Measurements from ENCODE around the gene PEX19.

The PEX19 gene

DNA sequence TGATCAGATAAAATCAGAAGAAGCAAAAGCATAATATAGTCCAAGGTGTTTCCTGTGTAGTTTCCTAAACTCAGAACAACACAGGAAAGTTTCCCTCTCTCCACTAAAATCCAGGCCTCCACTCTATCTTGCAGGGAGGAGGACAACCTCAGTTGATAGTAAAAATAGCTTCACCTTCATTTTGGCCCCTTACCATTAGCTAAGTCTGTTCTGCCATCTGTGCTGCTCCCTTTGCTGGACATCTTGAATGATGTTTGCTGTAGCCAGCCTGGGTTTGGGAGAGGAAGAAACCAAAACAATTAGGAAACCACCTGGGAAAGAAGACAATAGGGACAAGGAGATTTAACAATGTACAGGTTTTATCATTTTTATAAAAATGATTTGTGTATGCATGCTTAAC, 41.2 kb downstream of the PEX19 start:
- TF ChIP-seq, protein P1, sequence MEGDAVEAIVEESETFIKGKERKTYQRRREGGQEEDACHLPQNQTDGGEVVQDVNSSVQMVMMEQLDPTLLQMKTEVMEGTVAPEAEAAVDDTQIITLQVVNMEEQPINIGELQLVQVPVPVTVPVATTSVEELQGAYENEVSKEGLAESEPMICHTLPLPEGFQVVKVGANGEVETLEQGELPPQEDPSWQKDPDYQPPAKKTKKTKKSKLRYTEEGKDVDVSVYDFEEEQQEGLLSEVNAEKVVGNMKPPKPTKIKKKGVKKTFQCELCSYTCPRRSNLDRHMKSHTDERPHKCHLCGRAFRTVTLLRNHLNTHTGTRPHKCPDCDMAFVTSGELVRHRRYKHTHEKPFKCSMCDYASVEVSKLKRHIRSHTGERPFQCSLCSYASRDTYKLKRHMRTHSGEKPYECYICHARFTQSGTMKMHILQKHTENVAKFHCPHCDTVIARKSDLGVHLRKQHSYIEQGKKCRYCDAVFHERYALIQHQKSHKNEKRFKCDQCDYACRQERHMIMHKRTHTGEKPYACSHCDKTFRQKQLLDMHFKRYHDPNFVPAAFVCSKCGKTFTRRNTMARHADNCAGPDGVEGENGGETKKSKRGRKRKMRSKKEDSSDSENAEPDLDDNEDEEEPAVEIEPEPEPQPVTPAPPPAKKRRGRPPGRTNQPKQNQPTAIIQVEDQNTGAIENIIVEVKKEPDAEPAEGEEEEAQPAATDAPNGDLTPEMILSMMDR (IDR thresholded peaks at IDR 0.05; ENCODE audit: insufficient read depth, low read depth, low read length, missing control alignments), result no peak
- H3K4me3 ChIP-seq (ENCODE audit: low read length), result no peak overlapping the region
- no peak for DNase-seq (ENCODE audit: low read depth)

DNA sequence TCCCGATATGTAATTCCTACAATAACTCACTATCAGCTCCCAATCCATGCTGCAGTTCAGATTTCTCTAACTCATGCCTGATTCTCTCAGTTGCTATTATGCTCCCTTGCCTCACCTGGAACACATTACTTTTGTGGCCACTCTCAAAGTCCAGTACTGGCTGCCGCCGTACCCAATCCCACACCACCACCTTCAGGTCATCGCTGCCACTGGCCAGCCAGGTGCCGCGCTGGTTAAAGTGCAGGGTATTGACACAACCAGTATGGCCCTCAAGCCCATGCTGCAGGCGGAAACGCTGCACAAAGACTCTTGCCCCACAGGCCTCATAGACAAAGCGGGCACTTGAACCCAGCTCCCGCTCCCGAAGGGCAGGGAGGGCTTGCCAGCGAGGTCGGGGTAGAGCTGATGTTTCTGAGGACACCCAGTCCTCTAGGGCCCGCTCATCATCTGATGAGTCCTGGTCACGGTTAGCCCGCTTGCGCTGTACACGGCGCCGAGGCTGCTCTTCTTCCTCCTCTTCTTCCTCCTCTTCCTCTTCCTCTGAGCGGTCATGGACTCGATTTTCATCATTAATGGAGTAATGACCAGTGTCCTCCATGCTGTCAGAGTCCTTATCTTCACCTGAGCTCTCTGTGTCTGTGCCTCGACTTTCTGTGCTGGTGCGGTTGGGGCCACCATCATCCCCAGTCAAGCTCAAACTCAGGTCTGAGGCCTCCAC, 45.2 kb downstream of the PEX19 start:
- no peak for DNase-seq (ENCODE audit: low read depth)
- no peak overlapping the region for H3K4me3 ChIP-seq (ENCODE audit: low read length)
- TF ChIP-seq, protein P1 (IDR thresholded peaks at IDR 0.05; ENCODE audit: insufficient read depth, low read depth, low read length, missing control alignments), result no peak

DNA sequence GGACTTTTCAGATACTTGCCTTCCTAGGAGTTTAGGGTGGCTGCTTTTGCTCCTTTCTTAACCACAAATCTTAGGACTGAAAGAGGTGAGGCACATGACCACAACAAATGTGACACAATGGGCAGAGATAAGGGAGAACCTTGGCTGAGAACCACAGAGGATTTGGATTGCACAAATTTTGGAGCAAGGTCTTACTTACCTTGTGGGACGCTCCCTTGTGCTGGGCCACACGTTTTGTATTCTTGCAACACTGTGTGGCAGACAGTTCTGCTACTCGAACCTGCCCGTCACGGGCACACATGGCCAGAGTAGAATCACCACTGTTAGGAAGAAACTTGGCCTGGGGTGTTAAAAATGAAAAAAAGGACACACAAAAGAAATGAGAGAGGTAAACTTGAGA, 46.5 kb downstream of the PEX19 start:
- no peak for DNase-seq (ENCODE audit: low read depth)
- H3K4me3 ChIP-seq (ENCODE audit: low read length), result no peak overlapping the region
- TF ChIP-seq, protein P1 (IDR thresholded peaks at IDR 0.05; ENCODE audit: insufficient read depth, low read depth, low read length, missing control alignments), result no peak

DNA sequence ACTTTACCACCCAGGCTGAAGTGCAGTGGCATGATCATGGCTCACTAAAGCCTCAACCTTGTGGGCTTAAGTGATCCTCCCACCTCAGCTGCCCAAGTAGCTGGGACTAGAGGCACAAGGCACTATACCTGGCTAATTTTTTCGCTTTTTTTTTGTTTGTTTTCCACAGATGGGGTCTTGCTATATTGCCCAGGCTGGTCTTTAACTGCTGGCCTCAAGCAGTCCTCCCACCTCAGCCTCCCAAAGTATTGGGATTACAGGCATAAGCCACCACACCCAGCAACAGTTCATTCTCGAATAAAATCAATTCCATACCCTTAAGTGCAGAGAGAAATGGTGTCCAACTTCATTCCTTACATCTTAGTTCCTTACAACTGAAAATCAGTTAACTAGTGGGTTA, 47.4 kb downstream of the PEX19 start:
- TF ChIP-seq, protein P1 (IDR thresholded peaks at IDR 0.05; ENCODE audit: insufficient read depth, low read depth, low read length, missing control alignments), result no peak
- no peak for DNase-seq (ENCODE audit: low read depth)
- no peak overlapping the region for H3K4me3 ChIP-seq (ENCODE audit: low read length)

DNA sequence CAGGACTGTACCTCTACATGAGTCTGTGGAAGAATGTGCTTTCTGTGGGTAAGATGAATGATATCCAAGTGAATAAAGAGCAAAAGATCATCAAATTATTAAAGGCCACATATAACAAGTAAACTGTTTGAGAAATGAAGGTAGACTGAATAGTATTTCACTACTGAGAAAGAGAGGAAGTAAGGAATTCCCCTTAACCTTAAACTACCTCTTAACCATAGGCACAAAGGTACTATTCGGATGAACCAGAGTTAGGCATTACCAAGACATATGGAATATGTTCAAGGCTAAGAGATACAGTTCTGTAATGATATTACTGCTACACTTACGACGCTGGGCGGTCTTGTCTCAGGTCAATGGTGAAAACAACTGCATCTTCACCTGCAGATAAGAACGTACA, 48.1 kb downstream of the PEX19 start:
- H3K4me3 ChIP-seq (ENCODE audit: low read length), result no peak overlapping the region
- DNase-seq (ENCODE audit: low read depth), result no peak
- TF ChIP-seq, protein P1 (IDR thresholded peaks at IDR 0.05; ENCODE audit: insufficient read depth, low read depth, low read length, missing control alignments), result no peak

DNA sequence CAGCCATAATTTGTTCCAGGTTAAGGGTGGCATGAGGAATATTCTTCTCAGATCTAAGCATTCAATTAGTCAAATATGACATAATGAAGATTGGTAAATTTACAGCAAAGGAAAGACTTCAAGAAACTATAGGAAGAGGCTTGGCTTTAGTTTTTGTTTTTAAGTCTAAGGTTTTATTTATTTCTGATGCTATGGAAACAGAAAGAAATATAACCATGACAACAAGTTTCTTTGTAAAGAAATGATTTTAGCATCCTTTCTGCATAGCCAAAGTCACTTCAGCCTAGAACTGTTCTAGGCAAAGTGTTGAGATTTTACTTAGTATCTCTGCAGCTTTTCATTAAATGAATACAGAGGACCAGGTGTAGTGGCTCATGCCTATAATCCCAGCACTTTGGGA, 52.0 kb downstream of the PEX19 start:
- TF ChIP-seq, protein P1 (IDR thresholded peaks at IDR 0.05; ENCODE audit: insufficient read depth, low read depth, low read length, missing control alignments), result no peak
- no peak for DNase-seq (ENCODE audit: low read depth)
- H3K4me3 ChIP-seq (ENCODE audit: low read length), result no peak overlapping the region

DNA sequence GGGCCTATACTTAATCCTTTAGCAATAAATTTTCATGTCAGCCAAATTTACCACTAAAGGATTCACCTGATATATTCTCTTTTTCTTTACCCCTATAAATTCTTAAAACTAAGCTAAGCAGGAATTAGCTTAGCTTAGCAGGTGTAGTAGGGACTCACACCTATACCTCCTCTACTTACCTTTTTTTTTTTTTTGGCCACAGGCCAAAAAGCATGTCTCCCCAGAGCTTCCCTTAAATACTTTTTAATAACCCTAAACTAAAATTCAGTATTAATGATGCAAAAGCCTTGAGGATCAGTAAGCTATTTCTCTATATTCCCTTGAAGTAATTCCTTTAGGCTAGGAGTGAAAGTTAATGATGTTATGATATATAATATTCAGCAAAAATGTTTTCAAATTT, 56.5 kb downstream of the PEX19 start:
- TF ChIP-seq, protein P1 (IDR thresholded peaks at IDR 0.05; ENCODE audit: insufficient read depth, low read depth, low read length, missing control alignments), result no peak
- H3K4me3 ChIP-seq (ENCODE audit: low read length), result no peak overlapping the region
- DNase-seq (ENCODE audit: low read depth), result no peak

All from epithelial cell of esophagus (primary cell).